ENCODE results near the gene ZFTA. TPM values are rescaled to one million over a fixed set of nuclear protein-coding genes. Genes with fewer than 3 reads are reported as not detected.

The ZFTA gene
- total and polyA plus RNA-seq, 3 donors from 2014 or later = 12.0 to 31.0 (median 19.5) TPM

DNA sequence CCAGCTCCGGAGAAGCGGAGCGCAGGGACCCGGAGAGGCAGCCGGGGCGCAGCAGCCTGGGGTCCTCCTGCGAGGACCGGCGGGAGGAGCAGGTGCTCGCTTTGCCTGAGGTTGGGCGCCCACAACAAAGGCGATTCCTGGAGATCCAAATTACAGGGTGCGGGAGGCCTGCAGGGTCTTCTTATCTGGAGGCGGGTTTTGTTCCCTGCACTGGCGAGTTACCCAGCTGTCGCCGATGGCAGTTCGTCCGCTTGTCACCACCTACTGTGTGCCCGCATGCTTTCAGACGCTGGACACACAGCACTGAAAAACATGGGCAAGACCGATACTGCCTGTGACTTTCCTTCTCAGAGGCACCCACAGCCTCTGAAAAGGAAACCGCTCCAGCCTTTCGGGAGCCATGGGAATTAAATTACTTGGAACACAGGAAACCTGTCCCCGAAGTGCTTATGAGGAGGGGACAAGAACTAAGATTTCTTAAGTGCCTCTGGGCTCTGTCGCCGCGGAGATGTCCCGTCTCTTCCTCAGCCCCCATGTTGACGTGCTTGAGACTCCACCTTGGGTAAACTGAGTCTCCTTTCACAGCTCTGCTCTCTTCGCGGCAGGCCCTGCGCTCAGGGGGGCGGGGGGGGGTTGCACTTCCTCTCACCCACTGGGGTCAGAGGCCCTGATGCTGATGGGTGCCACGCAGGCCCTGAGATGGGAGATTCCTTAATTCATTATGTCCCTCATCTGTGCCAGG lies 1.3 kb upstream of the ZFTA start:
- Histone ChIP-seq H3K27me3 (no peaks in the 10 kb centered on the region), H3K4me1 (peaks cover 30% of the 10 kb centered on the region), H3K9me3 (no peaks in the 10 kb centered on the region), H3K36me3 (ENCODE audit: low read depth, missing control alignments) (no peaks in the 10 kb centered on the region), H3K4me3 (peak overlapping the region; percentile 68 to 78), H3K27ac (peak overlapping the region; percentile 59 to 72)
- DNase-seq = peak; percentile 19
- intact Hi-C loops (cut with DNase I; ENCODE audit: low total_unique reads) = loop anchor here (10.0 kb wide), 1 partner anchor 175 kb away; no protein-coding TSS in a partner anchor
- WGBS, 2 donors = 29 to 37% methylated on average over 23 to 29 of the region's 35 CpGs
- no peak for TF ChIP-seq POLR2A (IDR thresholded peaks at IDR 0.05)
- TF ChIP-seq CTCF (IDR thresholded peaks at IDR 0.05) = no peak

DNA sequence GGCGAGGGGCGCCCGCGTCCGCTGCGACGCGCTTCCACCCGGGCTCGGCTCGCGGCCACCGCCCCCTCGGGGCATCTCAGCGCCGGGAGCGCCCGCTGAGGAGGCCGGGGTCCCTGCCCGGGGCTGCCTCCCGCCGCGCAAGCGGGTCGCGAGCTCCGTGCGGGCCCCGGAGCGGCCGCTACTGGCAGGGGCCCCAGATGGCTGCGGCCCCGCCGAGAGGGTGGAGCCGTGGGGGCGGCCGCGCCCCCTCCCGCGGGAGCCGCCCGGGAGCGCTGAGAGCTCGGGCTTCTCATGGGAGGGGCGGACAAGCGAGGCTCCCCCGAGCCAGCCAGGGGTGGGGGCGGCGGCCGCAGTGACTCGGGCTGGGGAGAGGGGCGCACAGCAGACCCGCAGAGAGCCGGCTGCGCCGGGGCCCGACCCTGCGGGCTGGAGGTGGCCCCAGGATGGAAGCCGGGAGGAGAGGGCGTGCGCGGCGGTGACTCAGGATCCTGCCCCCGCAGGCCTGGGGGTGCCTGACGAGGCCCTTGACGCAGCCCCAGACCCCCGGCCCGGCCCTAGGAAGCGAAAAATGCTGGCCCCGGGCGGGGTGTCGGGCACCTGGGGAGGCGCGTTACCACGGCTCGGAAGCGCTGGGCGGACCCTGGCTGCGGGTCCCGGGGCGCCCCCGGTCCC lies 603 bp upstream of the ZFTA start:
- Histone ChIP-seq H3K9me3 (no peaks in the 10 kb centered on the region), H3K4me1 (peaks cover 32% of the 10 kb centered on the region), H3K36me3 (ENCODE audit: low read depth, missing control alignments) (no peaks in the 10 kb centered on the region), H3K27ac (peak overlapping the region; percentile 59 to 72), H3K4me3 (peak overlapping the region; percentile 68 to 78), H3K27me3 (no peaks in the 10 kb centered on the region)
- intact Hi-C loops (cut with DNase I; ENCODE audit: low total_unique reads) = loop anchor here (10.0 kb wide), 1 partner anchor 176 kb away; no protein-coding TSS in a partner anchor
- WGBS, 2 donors = 0% methylated on average over 51 of the region's 82 CpGs; no CpG with 5 or more reads in 1 of the 2 donors
- DNase-seq = peak; percentile 29
- TF ChIP-seq POLR2A (IDR thresholded peaks at IDR 0.05) (no peak), CTCF (IDR thresholded peaks at IDR 0.05) (no peak)

DNA sequence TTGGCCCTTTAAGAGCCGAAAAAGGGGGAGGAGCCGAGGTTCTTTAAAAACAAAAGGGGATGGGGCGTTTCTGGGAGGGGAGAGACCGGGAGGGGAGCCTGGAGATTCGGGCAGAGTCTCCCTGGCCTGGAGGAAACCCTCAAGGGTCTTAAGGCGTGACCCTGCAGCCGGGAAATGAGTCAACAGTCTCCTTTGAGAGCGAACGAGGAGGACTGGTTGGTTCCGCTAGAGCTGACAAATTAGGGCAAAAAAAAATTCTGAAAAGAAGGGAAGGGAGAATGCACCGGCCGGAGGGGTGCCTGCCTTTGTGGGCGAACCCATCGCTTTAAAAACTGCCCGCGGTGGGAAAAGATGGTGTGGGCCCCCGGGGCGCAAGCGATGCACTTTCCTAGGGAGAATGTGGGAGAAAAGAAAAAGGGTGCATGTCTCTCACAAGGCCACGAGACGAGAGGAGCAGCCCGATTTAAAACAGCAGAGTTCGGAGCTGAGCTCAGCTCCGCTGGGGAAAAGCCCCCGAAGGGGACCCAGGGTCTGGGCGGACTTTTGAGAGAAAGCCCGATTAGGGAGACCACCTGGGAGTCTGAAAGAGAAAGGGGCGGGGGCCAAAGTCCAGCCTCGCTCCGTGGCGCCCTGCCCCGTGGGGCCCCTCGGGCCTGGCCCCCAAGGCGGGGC lies 874 bp downstream of the ZFTA start:
- DNase-seq = peak; percentile 87
- no peaks in the 10 kb centered on the region for H3K9me3 ChIP-seq
- WGBS, 2 donors = 1% methylated on average over 28 to 30 of the region's 34 CpGs
- H3K4me1 ChIP-seq = peaks cover 32% of the 10 kb centered on the region
- TF ChIP-seq CTCF (IDR thresholded peaks at IDR 0.05) (no peak), POLR2A (IDR thresholded peaks at IDR 0.05) (no peak)
- intact Hi-C loops (cut with DNase I; ENCODE audit: low total_unique reads) = loop anchor here (10.0 kb wide), 1 partner anchor 177 kb away; no protein-coding TSS in a partner anchor
- peak overlapping the region; percentile 78 to 82 for H3K4me3 ChIP-seq
- H3K27ac ChIP-seq = peak overlapping the region; percentile 76 to 83
- H3K36me3 ChIP-seq (ENCODE audit: low read depth, missing control alignments) = no peaks in the 10 kb centered on the region
- no peaks in the 10 kb centered on the region for H3K27me3 ChIP-seq

DNA sequence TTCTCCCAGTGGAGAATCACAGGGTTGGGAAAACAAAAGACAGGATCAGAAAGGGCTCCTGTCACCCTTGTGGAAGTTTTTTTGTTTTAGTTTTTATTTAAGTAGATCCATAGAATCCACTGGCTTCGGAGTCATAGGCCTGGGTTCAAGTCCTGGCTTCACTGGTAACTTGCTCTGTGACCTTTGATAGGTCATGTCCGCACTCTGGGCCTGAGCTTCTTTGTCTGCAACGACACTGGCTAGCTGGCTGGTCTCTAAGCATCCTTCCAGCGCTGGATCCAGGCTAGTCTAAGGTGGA lies 1.4 kb downstream of the ZFTA start:
- peaks cover 32% of the 10 kb centered on the region for H3K4me1 ChIP-seq
- no peaks in the 10 kb centered on the region for H3K9me3 ChIP-seq
- peak overlapping the region; percentile 78 to 82 for H3K4me3 ChIP-seq
- H3K36me3 ChIP-seq (ENCODE audit: low read depth, missing control alignments) = no peaks in the 10 kb centered on the region
- TF ChIP-seq CTCF (IDR thresholded peaks at IDR 0.05) (no peak), POLR2A (IDR thresholded peaks at IDR 0.05) (no peak)
- no peak for DNase-seq
- H3K27me3 ChIP-seq = no peaks in the 10 kb centered on the region
- H3K27ac ChIP-seq = peak overlapping the region; percentile 76 to 83
- intact Hi-C loops (cut with DNase I; ENCODE audit: low total_unique reads) = loop anchor here (10.0 kb wide), 1 partner anchor 178 kb away; no protein-coding TSS in a partner anchor
- WGBS, 2 donors = 11 to 17% methylated on average over 4 of the region's 4 CpGs
